Renal pelvis (tissue), 4 donors: Measurements from ENCODE around the gene PRRT3. TPM values are rescaled to one million over a fixed set of nuclear protein-coding genes. Genes with fewer than 3 reads are reported as not detected.
"Not testable (repeated sequence)": the region's sequence is repeated elsewhere in the genome, so short reads cannot be mapped to it uniquely, and the experiment has no call there.

Experiments
- DNase-seq: peaks from one replicate; pipeline ENCODE4 v3.0.0-alpha.2; 2013
- polyA plus RNA-seq, 3 donors: library from polyadenylated mRNA; unstranded; fragments of 120-200 nt; gene quantifications; one replicate each; pipeline ENCODE4 v1.2.1, GENCODE V29; 2013; ENCODE audit not compliant: insufficient read length in 3 of 3

The PRRT3 gene
- polyA plus RNA-seq, 3 donors, result 4.3 to 5.8 (median 4.8) TPM

DNA sequence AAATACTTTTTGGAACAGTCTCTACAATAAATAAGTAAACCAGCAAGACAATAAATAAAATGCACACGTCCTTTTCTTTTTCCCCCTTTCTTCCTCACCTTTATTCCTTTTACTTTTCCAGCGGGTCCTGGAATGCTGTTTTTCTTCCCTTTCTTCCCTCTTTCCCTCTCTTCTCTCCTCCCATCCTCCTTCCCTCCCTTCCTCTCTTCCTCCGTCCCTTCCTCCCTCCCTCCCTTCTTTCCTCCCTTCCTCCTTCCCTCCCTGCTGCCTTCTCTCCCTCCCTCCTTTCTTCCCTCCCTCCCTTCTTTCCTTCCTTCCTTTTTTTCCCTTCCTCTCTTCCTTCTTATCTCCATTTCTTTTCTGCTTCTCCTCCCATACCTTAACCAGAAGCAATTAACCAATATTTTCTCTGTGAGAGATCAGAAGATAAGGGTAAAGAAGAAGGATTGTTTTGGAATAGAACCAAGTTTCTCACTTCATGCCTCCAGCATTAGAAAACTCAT, 52.9 kb downstream of the PRRT3 start:
- DNase-seq, result no peak

DNA sequence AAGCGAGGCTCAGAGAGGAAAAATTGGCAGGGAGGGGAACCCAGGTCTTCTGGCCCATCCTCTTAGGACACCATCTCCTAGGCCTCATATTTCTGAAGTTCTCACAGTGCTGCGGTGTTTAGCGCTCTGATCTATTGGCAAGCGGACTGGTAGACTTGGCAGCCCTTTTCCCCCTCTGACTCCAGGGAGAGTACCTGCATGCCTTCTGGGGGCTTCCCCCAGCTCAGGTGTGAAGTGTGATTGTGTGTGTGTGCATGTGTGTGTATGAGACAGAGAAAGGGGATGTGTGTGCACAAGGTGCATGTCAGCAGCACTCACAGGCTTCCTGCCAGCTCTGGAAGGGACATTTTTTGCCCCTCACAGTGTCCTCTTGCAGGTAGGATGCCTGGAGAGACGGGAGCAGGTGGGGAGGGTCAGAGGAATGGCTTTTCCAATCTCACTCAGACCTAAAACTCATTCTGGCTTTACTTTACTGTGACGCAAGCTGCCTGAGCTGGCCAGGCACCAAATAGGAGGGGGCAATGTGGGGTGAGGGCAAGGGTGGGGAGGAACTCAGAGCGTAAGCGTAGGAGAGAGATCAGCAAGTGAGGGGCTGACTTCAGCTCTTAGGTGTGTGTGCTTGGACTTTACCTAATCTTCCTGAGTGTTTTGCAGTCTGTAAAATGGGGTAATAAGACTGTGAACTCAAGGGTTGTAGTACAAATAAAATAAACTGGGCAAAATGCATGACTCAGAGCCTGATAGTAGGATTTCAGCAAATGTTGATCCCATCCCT, 53.6 kb downstream of the PRRT3 start:
- no peak for DNase-seq

DNA sequence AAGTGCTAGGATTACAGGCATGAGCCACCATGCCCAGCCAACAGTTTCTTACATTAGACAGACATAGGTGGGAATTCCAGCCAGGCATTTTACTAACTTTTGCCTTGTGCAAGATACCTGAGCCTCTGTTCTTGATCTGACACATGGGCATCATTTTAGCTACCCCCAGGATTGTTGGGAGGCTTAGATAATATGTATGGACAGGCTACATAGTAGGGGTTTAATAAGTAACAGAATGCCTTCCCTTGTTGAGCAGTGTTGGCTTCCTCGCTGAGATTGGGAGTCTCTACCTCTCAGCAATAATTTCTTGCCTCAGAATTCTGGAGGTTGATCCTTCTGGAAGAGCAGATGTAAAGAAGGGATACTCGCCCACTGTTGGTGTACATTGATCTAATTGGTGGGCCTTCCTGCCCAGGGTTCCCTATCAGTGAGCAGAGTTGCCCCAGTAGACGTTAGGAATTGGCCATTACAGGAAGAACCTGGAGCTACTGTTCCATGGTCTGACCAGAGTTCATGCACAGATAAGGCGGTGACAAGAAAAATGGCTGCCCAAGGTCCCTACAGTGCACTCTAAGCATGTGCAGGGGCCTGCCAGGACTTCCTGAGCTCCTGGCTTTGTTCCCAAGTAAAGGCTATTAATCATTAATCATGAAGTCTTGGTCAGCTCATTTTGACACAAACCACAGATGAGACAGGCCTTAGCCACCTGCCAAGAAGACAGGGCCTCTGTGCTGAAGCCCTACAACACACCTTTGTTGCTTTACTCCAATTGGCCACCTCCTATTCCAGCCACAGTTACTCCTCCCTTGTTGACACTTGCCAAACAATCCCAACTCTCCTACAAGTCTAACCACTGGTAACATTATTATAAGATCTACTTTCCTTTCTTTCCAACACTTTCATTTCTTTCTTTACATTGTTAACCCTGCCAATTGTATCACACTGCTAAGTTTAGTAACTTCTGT, 54.5 kb downstream of the PRRT3 start:
- peak; percentile 68 for DNase-seq

DNA sequence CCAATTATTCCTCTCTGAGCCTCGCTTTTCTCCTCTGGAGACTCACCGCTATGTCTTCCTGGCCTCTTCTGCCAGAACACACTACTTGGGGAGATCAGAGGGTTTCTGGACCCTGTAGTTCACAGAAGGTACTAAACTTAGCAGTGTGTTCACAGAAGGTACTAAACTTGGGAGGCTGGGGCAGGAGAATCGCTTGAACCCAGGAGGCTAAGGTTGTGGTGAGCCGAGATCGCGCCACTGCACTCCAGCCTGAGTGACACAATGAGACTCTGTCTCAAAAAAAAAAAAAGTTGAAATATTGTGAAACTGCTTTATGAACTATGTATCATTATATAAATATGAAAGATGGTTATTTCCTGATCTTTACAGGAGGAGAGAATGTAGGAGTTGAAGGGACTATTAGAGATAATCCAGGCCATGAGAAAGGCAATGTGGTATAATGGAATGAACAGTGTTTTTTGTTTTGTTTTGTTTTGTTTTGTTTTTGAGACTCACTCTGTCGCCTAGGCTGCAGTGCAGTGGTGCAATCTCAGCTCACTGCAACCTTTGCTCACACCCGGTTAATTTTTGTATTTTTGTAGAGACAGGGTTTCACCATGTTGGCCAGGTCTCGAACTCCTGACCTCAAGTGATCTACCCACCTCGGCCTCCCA, 55.3 kb downstream of the PRRT3 start:
- DNase-seq, result not testable (repeated sequence)

DNA sequence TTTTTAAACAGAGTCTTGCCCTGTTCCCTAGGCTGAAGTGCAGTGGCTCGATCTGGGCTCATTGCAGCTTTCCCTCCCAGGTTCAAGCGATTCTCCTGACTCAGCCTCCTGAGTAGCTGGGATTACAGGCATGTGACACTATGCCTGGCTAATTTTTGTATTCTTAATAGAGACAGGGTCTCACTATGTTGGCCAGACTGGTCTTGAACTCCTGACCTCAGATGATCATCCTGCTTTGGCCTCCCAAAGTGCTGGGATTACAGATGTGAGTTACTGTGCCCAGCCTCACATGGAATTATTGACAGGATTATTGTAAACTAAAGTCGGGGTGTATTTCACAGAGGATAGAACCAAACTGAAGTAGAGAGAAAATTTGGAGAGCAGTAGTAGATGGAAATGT, 56.5 kb downstream of the PRRT3 start:
- not testable (repeated sequence) for DNase-seq

Other genes starting within 250 kb of the PRRT3 start
- under 1 TPM; 0.10 to 0.27 (median 0.10) TPM for gene CPNE9, start 248.6 kb downstream of the PRRT3 start, polyA plus RNA-seq
- 10 to 100 TPM; 20.9 to 24.6 (median 21.3) TPM for gene BRPF1, start 220.7 kb downstream of the PRRT3 start, polyA plus RNA-seq
- 10 to 100 TPM; 63.7 to 84.8 (median 69.5) TPM for gene OGG1, start 202.5 kb downstream of the PRRT3 start, polyA plus RNA-seq
- gene CAMK1, start 182.5 kb downstream of the PRRT3 start, polyA plus RNA-seq, result 10 to 100 TPM; 17.5 to 24.1 (median 22.8) TPM
- gene TADA3, start 159.9 kb downstream of the PRRT3 start, polyA plus RNA-seq, result 10 to 100 TPM; 69.4 to 79.8 (median 77.7) TPM
- gene ARPC4, start 159.3 kb downstream of the PRRT3 start, polyA plus RNA-seq, result 100 to 1,000 TPM; 122 to 140 (median 133) TPM
- gene TTLL3, start 142.1 kb downstream of the PRRT3 start, polyA plus RNA-seq, result 10 to 100 TPM; 37.7 to 93.8 (median 83.2) TPM
- gene RPUSD3, start 108.4 kb downstream of the PRRT3 start, polyA plus RNA-seq, result 10 to 100 TPM; 37.0 to 40.4 (median 39.2) TPM
- gene CIDEC, start 72.2 kb downstream of the PRRT3 start, polyA plus RNA-seq, result under 1 TPM in 1 of 3 donors, not detected in 2; 0.19 TPM
- gene JAGN1, start 61.8 kb downstream of the PRRT3 start, polyA plus RNA-seq, result 10 to 100 TPM; 44.5 to 49.8 (median 46.7) TPM
- gene IL17RE, start 49.6 kb downstream of the PRRT3 start, polyA plus RNA-seq, result 10 to 100 TPM; 11.2 to 17.0 (median 15.5) TPM
- gene IL17RC, start 35.3 kb downstream of the PRRT3 start, polyA plus RNA-seq, result 10 to 100 TPM; 32.8 to 44.8 (median 39.9) TPM
- gene CRELD1, start 18.6 kb downstream of the PRRT3 start, polyA plus RNA-seq, result 10 to 100 TPM; 53.1 to 78.9 (median 74.6) TPM
- gene EMC3, start 34.4 kb upstream of the PRRT3 start, polyA plus RNA-seq, result 10 to 100 TPM; 79.1 to 90.1 (median 86.2) TPM
- 10 to 100 TPM; 18.2 to 28.8 (median 26.8) TPM for gene FANCD2, start 74.0 kb upstream of the PRRT3 start, polyA plus RNA-seq
- gene FANCD2OS, start 155.8 kb upstream of the PRRT3 start, polyA plus RNA-seq, result not detected
- gene BRK1, start 163.3 kb upstream of the PRRT3 start, polyA plus RNA-seq, result 100 to 1,000 TPM; 176 to 213 (median 180) TPM
- 10 to 100 TPM; 74.5 to 87.6 (median 83.1) TPM for gene VHL, start 189.4 kb upstream of the PRRT3 start, polyA plus RNA-seq
- gene IRAK2, start 212.5 kb upstream of the PRRT3 start, polyA plus RNA-seq, result under 1 TPM; 0.71 to 0.89 (median 0.88) TPM